Astrocyte (in vitro differentiated cells and primary cell): ENCODE measurements around the gene KCTD15.
A peak's percentile ranks its signal among the peaks of the same experiment; 100 is the strongest.

Experiments
- CTCF ChIP-seq: IDR thresholded peaks from 2 replicates; pipeline ENCODE4 v1.5.1; 2011; ENCODE audit warnings: low read depth, mild to moderate bottlenecking, inconsistent platforms, low read length, moderate library complexity; ENCODE audit not compliant: insufficient read depth
- EZH2 ChIP-seq: IDR thresholded peaks from 2 replicates; pipeline ENCODE4 v1.6.1; 2012; ENCODE audit warnings: mild to moderate bottlenecking, low read length, inconsistent platforms; ENCODE audit not compliant: insufficient read depth

GRCh38 chr19:33795370-33796163, 1.1 kb upstream of the KCTD15 start:
- TF ChIP-seq CTCF (peak; percentile 19), EZH2 (no peak)
